ENCODE results near the gene RIN3. TPM values are rescaled to one million over a fixed set of nuclear protein-coding genes. Genes with fewer than 3 reads are reported as not detected.

The RIN3 gene
- total RNA-seq, 1 donor from 2014 or later = 12.7 TPM

- Mint-ChIP-seq H3K27ac (ENCODE audit: unreplicated experiment) (no peak overlapping the region), H3K4me1 (peaks cover 17% of the 10 kb centered on the region), H3K27me3 (ENCODE audit: low read depth) (no peaks in the 10 kb centered on the region), H3K36me3 (ENCODE audit: low read depth) (no peaks in the 10 kb centered on the region), H3K9me3 (no peaks in the 10 kb centered on the region), H3K4me3 (no peak overlapping the region)
- DNase-seq (ENCODE audit: low read depth, low spot score) = no peak
- no peak for TF ChIP-seq CTCF (conservative IDR thresholded peaks at IDR 0.05)
Measured at GRCh38 chr14:92605274-92605940, 91.8 kb downstream of the RIN3 start.

GRCh38 chr14:92607251-92607650 is 93.7 kb downstream of the RIN3 start:
- no peak for TF ChIP-seq CTCF (conservative IDR thresholded peaks at IDR 0.05)
- DNase-seq (ENCODE audit: low read depth, low spot score) = no peak
- Mint-ChIP-seq H3K4me1 (peaks cover 10% of the 10 kb centered on the region), H3K9me3 (no peaks in the 10 kb centered on the region), H3K36me3 (ENCODE audit: low read depth) (peaks cover 4% of the 10 kb centered on the region), H3K4me3 (no peak overlapping the region), H3K27ac (ENCODE audit: unreplicated experiment) (no peak overlapping the region), H3K27me3 (ENCODE audit: low read depth) (no peaks in the 10 kb centered on the region)

GRCh38 chr14:92607702-92608429 is 94.3 kb downstream of the RIN3 start:
- no peak for DNase-seq (ENCODE audit: low read depth, low spot score)
- H3K27ac Mint-ChIP-seq (ENCODE audit: unreplicated experiment) = no peak overlapping the region
- H3K4me3 Mint-ChIP-seq = no peak overlapping the region
- H3K9me3 Mint-ChIP-seq = no peaks in the 10 kb centered on the region
- no peak for TF ChIP-seq CTCF (conservative IDR thresholded peaks at IDR 0.05)
- H3K27me3 Mint-ChIP-seq (ENCODE audit: low read depth) = no peaks in the 10 kb centered on the region
- H3K36me3 Mint-ChIP-seq (ENCODE audit: low read depth) = peaks cover 4% of the 10 kb centered on the region
- H3K4me1 Mint-ChIP-seq = peaks cover 12% of the 10 kb centered on the region

- H3K4me3 Mint-ChIP-seq = no peak overlapping the region
- TF ChIP-seq CTCF (conservative IDR thresholded peaks at IDR 0.05) = no peak
- peaks cover 4% of the 10 kb centered on the region for H3K4me1 Mint-ChIP-seq
- DNase-seq (ENCODE audit: low read depth, low spot score) = no peak
- H3K9me3 Mint-ChIP-seq = no peaks in the 10 kb centered on the region
- H3K27me3 Mint-ChIP-seq (ENCODE audit: low read depth) = no peaks in the 10 kb centered on the region
- H3K27ac Mint-ChIP-seq (ENCODE audit: unreplicated experiment) = no peak overlapping the region
- H3K36me3 Mint-ChIP-seq (ENCODE audit: low read depth) = peaks cover 4% of the 10 kb centered on the region
Measured at GRCh38 chr14:92609955-92610354, 96.4 kb downstream of the RIN3 start.

GRCh38 chr14:92610849-92611271 is 97.3 kb downstream of the RIN3 start:
- Mint-ChIP-seq H3K27me3 (ENCODE audit: low read depth) (no peaks in the 10 kb centered on the region), H3K4me1 (peaks cover 4% of the 10 kb centered on the region), H3K9me3 (no peaks in the 10 kb centered on the region), H3K36me3 (ENCODE audit: low read depth) (peaks cover 4% of the 10 kb centered on the region), H3K27ac (ENCODE audit: unreplicated experiment) (no peak overlapping the region), H3K4me3 (no peak overlapping the region)
- no peak for TF ChIP-seq CTCF (conservative IDR thresholded peaks at IDR 0.05)
- no peak for DNase-seq (ENCODE audit: low read depth, low spot score)

All from neural crest cell (in vitro differentiated cells).